ENCODE measurements around the gene VWF. TPM values are rescaled to one million over a fixed set of nuclear protein-coding genes. Genes with fewer than 3 reads are reported as not detected.

The VWF gene
- 100 to 1,000 TPM; 163 to 367 (median 253) TPM for total RNA-seq

DNA sequence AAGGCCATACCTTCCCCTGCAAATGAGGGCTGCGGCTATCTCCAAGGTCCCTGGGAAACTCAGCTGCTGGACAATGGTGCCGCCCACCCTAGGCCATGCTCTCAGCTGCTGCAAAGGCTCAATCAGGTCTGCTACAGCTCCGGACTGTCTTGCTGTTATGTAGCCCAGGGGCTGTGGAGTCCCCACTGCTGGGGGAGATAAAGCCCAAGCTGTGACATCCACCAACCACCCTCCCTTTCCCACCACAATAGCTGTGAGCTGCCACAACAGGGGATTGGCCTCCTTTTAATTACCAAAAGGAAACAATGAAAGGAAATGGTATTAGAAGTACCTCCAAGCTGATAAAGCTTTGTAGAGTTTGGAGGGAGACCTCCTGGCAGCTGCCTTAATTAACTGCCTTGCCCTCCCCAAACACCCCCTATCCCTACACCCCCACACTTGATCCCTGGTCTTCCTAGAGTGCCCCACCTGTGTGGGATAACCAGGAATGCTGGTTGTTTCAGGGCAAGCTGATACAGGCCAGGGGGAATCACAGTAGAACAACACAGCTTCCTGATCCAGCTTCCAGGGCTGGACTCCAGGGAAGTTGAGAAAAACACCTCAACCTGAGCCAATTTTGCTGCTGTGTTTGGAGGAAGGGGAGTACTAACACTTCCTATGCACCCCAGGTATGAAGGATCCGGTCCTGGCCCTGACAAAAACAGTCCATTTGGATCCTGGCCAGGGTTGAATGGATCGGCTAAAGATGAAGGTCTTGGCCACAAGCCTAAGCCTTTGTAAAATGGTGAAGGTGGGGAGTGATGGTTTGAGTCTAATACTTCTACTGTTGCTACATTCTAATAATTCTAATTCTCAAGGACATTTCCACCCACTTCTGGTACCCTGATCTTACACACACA lies at the start of gene VWF:
Gene VWF (minus strand): TSS at position 260 of the 899 bp plus-strand sequence. CDS start 1,474 bp downstream, outside the sequence.
- H3K4me3 ChIP-seq = peak within 1 kb of the TSS; percentile 39 to 51 (median 42)
- H3K36me3 ChIP-seq = peaks cover 0 to 35% (median 0%) of the 10 kb centered on the region in 4 donors
- WGBS = 39% methylated on average over 4 of the region's 5 CpGs
- H3K27me3 ChIP-seq = no peaks in the 10 kb centered on the region
- H3K27ac ChIP-seq (replicated peaks in 1 of 4) = peak within 1 kb of the TSS; percentile 54 to 74 (median 66)
- DNase-seq (ENCODE audit: extremely low spot score) = no peak
- H3K9me3 ChIP-seq = no peaks in the 10 kb centered on the region
- peak; percentile 15 to 67 for TF ChIP-seq POLR2AphosphoS5 (IDR thresholded peaks at IDR 0.05)
- TF ChIP-seq, protein P1, sequence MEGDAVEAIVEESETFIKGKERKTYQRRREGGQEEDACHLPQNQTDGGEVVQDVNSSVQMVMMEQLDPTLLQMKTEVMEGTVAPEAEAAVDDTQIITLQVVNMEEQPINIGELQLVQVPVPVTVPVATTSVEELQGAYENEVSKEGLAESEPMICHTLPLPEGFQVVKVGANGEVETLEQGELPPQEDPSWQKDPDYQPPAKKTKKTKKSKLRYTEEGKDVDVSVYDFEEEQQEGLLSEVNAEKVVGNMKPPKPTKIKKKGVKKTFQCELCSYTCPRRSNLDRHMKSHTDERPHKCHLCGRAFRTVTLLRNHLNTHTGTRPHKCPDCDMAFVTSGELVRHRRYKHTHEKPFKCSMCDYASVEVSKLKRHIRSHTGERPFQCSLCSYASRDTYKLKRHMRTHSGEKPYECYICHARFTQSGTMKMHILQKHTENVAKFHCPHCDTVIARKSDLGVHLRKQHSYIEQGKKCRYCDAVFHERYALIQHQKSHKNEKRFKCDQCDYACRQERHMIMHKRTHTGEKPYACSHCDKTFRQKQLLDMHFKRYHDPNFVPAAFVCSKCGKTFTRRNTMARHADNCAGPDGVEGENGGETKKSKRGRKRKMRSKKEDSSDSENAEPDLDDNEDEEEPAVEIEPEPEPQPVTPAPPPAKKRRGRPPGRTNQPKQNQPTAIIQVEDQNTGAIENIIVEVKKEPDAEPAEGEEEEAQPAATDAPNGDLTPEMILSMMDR (IDR thresholded peaks at IDR 0.05) = no peak
- peaks cover 0 to 4% (median 1%) of the 10 kb centered on the region in 4 donors for H3K4me1 ChIP-seq
- intact Hi-C loops (cut with DNase I) = no loop called here

DNA sequence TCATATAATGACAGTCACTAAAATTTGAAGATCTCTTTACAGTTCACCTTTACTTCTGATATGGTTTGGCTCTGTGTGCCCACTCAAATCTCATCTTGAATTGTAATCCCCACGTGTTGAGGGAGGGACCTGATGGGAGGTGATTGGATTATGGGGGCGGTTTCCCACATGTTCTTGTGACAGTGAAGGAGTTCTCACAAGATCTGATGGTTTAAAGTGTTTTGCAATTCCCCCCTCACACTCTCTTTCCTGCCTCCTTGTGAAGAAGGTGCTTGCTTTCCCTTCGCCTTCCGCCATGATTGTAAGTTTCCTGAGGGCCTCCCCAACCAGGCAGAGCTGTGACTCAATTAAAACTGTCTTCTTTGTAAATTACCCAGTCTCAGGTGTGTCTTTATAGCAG lies 48.4 kb upstream of the VWF start:
- H3K4me3 ChIP-seq = no peak overlapping the region
- WGBS = 92% methylated on average over 4 of the region's 4 CpGs
- no peak for TF ChIP-seq POLR2A (IDR thresholded peaks at IDR 0.05; ENCODE audit: low read depth)
- TF ChIP-seq, protein P1 (IDR thresholded peaks at IDR 0.05) = no peak
- TF ChIP-seq POLR2AphosphoS5 (IDR thresholded peaks at IDR 0.05) = no peak
- TF ChIP-seq EP300 (IDR thresholded peaks at IDR 0.05) = no peak
- H3K27ac ChIP-seq (replicated peaks in 1 of 4) = peak overlapping the region in 3 of 4 donors; percentile 49 to 65 (median 59)
- intact Hi-C loops (cut with DNase I) = no loop called here
- no peak for DNase-seq (ENCODE audit: extremely low spot score)
- no peaks in the 10 kb centered on the region for H3K9me3 ChIP-seq
- H3K36me3 ChIP-seq = no peaks in the 10 kb centered on the region
- H3K4me1 ChIP-seq = peaks cover 4 to 14% (median 9%) of the 10 kb centered on the region in 4 donors
- no peaks in the 10 kb centered on the region for H3K27me3 ChIP-seq

DNA sequence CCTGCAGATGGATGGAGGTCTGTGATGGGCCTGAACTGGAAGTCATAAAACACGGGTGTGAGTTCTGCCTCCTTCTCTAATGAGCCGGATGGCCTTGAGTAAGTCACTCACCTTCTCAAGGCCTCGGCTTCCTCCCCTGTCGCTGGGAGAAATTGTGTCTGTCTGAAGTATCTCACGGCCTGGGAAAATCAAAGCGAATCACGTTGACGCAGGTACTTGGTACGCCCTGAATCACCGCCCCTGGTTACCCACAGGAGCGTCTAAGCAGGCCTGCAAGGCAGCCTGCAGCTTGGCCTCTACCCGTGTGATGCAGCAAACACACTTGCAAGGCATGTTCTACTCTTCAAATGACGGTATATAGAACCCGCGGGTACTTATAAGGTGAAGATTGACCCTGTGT lies 47.6 kb upstream of the VWF start:
- TF ChIP-seq, protein P1 (IDR thresholded peaks at IDR 0.05) = no peak
- TF ChIP-seq POLR2A (IDR thresholded peaks at IDR 0.05; ENCODE audit: low read depth) = no peak
- no peak for TF ChIP-seq EP300 (IDR thresholded peaks at IDR 0.05)
- no peak for TF ChIP-seq POLR2AphosphoS5 (IDR thresholded peaks at IDR 0.05)
- no peaks in the 10 kb centered on the region for H3K36me3 ChIP-seq
- 94% methylated on average over 15 of the region's 15 CpGs for WGBS
- no peak for DNase-seq (ENCODE audit: extremely low spot score)
- H3K27ac ChIP-seq (replicated peaks in 1 of 4) = peak overlapping the region; percentile 6 to 65 (median 54)
- no peaks in the 10 kb centered on the region for H3K27me3 ChIP-seq
- H3K4me3 ChIP-seq = no peak overlapping the region
- peaks cover 12 to 22% (median 17%) of the 10 kb centered on the region in 4 donors for H3K4me1 ChIP-seq
- H3K9me3 ChIP-seq = no peaks in the 10 kb centered on the region
- intact Hi-C loops (cut with DNase I) = no loop called here

DNA sequence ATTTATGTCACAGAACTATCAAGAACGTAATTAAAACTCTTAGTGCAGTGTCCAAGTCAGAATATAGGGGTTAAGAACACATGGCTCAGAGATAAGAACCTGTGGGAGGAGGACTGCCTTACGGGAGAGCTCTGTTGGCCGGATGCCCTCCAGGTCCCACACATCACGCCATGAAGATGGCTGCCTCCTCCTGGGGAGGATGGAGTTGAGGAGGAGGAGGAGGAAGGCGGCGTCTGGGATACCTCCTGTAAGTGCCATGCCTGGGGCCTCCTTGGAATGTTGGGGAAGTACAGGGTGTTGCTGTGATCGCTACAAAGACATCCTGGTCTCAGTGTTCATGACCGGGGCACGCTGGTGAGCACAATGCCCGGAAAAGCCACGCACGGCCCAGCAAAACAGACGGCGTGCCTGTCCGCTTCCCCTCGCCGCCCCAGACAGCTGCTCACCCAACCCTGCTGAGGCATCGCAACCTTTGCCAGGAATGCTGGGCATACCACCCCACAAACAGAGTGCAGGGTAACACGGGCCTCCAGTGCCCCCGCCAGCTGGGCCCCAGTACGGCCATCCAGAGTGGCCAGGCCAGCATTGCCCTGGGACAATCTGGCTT lies 47.0 kb upstream of the VWF start:
- Histone ChIP-seq H3K9me3 (no peaks in the 10 kb centered on the region), H3K36me3 (no peaks in the 10 kb centered on the region), H3K4me3 (no peak overlapping the region), H3K27ac (replicated peaks in 1 of 4) (peak overlapping the region in 3 of 4 donors; percentile 6 to 59 (median 49)), H3K27me3 (no peaks in the 10 kb centered on the region), H3K4me1 (peaks cover 15 to 26% (median 21%) of the 10 kb centered on the region in 4 donors)
- TF ChIP-seq, protein P1 (IDR thresholded peaks at IDR 0.05) = peak in 1 of 3 experiments; percentile 10
- TF ChIP-seq POLR2A (IDR thresholded peaks at IDR 0.05; ENCODE audit: low read depth) (no peak), EP300 (IDR thresholded peaks at IDR 0.05) (peak; percentile 71), POLR2AphosphoS5 (IDR thresholded peaks at IDR 0.05) (peak; percentile 63 to 70)
- 91% methylated on average over 13 of the region's 21 CpGs for WGBS
- intact Hi-C loops (cut with DNase I) = no loop called here
- DNase-seq (ENCODE audit: extremely low spot score) = no peak
